22Rv1 (cell line): ENCODE results near the gene LAPTM5.

Source experiments
- CTCF ChIP-seq: fragments of 450-650 bp; IDR thresholded peaks from 2 replicates; pipeline ENCODE4 v1.5.1; 2017; ENCODE audit warnings: mild to moderate bottlenecking
- ZFX ChIP-seq: fragments of 450-650 bp; IDR thresholded peaks from 2 replicates; pipeline ENCODE4 v1.6.1; 2017; ENCODE audit warnings: antibody characterized with exemption, borderline replicate concordance

GRCh38 chr1:30756206-30756544 is 1.4 kb downstream of the LAPTM5 start:
- TF ChIP-seq CTCF (no peak), ZFX (no peak)
